Ovary (tissue), 3 donors: ENCODE data around the gene C16orf96.

Experiments
- CTCF ChIP-seq, 3 donors: fragments of 450-650 bp in 2 of 3; fragments of 200-600 bp in 1 of 3; IDR thresholded peaks; one replicate each; pipeline versions ENCODE4 v1.5.1 to v1.8.0; 2016 to 2022; ENCODE audit warnings: antibody characterized with exemption in 3 of 3, mild to moderate bottlenecking in 1 of 3
- POLR2A ChIP-seq: fragments of 450-650 bp; IDR thresholded peaks from one replicate; pipeline ENCODE4 v1.6.1; 2017; ENCODE audit warnings: antibody characterized with exemption, mild to moderate bottlenecking, moderate library complexity
- donor health status: DM: no; HTN: no; CAD: no.

GRCh38 chr16:4611337-4612021, 55.3 kb downstream of the C16orf96 start:
- TF ChIP-seq CTCF (IDR thresholded peaks at IDR 0.05) (no peak), POLR2A (no peak)
